ENCODE data around the gene MTERF1. TPM values are rescaled to one million over a fixed set of nuclear protein-coding genes. Genes with fewer than 3 reads are reported as not detected.

Gene MTERF1
- total RNA-seq, 1 donor from 2014 or later: 17.0 TPM

DNA sequence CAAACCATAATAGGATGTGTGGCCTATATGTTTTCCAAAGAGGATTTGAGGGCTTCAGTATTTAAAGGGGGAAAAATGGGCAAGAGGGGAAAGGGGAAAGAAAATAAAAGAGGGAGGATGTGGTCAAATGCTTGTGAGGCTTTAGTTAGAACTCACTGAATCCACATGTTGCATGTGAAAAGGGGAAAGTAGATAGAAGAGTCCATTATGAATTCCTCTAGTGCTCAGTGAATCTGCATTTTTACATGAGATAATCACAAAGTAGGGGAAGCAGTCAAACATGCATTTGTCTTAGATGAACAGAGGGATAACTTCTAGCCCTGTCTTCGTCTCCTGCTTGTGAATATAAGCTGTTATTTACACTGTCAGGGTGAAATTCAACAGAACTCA, 35.5 kb upstream of the MTERF1 start:
- Mint-ChIP-seq H3K4me3 (ENCODE audit: unreplicated experiment) (no peak overlapping the region), H3K27me3 (ENCODE audit: unreplicated experiment) (no peaks in the 10 kb centered on the region), H3K36me3 (ENCODE audit: unreplicated experiment) (no peaks in the 10 kb centered on the region), H3K4me1 (ENCODE audit: low read depth, unreplicated experiment) (no peaks in the 10 kb centered on the region), H3K9me3 (ENCODE audit: unreplicated experiment) (peaks cover 1% of the 10 kb centered on the region), H3K27ac (ENCODE audit: unreplicated experiment) (no peak overlapping the region)
- TF ChIP-seq, protein P1, sequence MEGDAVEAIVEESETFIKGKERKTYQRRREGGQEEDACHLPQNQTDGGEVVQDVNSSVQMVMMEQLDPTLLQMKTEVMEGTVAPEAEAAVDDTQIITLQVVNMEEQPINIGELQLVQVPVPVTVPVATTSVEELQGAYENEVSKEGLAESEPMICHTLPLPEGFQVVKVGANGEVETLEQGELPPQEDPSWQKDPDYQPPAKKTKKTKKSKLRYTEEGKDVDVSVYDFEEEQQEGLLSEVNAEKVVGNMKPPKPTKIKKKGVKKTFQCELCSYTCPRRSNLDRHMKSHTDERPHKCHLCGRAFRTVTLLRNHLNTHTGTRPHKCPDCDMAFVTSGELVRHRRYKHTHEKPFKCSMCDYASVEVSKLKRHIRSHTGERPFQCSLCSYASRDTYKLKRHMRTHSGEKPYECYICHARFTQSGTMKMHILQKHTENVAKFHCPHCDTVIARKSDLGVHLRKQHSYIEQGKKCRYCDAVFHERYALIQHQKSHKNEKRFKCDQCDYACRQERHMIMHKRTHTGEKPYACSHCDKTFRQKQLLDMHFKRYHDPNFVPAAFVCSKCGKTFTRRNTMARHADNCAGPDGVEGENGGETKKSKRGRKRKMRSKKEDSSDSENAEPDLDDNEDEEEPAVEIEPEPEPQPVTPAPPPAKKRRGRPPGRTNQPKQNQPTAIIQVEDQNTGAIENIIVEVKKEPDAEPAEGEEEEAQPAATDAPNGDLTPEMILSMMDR (IDR thresholded peaks at IDR 0.05; ENCODE audit: partially characterized antibody, unreplicated experiment): no peak
- DNase-seq: no peak

- Mint-ChIP-seq H3K4me3 (ENCODE audit: unreplicated experiment) (no peak overlapping the region), H3K36me3 (ENCODE audit: unreplicated experiment) (no peaks in the 10 kb centered on the region), H3K9me3 (ENCODE audit: unreplicated experiment) (peaks cover 1% of the 10 kb centered on the region), H3K4me1 (ENCODE audit: low read depth, unreplicated experiment) (no peaks in the 10 kb centered on the region), H3K27ac (ENCODE audit: unreplicated experiment) (no peak overlapping the region), H3K27me3 (ENCODE audit: unreplicated experiment) (no peaks in the 10 kb centered on the region)
- TF ChIP-seq, protein P1 (IDR thresholded peaks at IDR 0.05; ENCODE audit: partially characterized antibody, unreplicated experiment): no peak
- DNase-seq: no peak
Measured at GRCh38 chr7:91915401-91916050, 35.0 kb upstream of the MTERF1 start.

DNA sequence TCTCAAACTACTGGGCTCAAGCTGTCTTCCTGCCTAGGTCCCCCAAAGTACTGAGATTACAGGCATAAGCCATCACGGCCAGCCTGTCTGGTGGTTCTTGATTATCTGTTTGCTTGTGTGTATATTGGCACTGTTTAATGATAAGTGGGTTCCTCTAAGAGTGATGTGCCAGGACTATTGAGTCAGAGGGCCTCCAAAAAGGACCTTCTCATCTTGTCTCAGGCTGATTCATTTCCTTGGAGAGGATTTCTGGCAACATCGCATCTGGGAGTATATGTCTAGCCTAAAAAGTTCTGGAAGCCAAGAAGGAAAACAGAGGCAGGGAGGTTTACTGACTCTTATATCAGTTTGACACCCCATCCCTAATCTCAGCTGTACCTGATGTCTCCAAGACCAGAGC, 33.1 kb upstream of the MTERF1 start:
- TF ChIP-seq, protein P1 (IDR thresholded peaks at IDR 0.05; ENCODE audit: partially characterized antibody, unreplicated experiment): no peak
- Mint-ChIP-seq H3K4me3 (ENCODE audit: unreplicated experiment) (no peak overlapping the region), H3K36me3 (ENCODE audit: unreplicated experiment) (no peaks in the 10 kb centered on the region), H3K27me3 (ENCODE audit: unreplicated experiment) (no peaks in the 10 kb centered on the region), H3K9me3 (ENCODE audit: unreplicated experiment) (no peaks in the 10 kb centered on the region), H3K27ac (ENCODE audit: unreplicated experiment) (no peak overlapping the region), H3K4me1 (ENCODE audit: low read depth, unreplicated experiment) (no peaks in the 10 kb centered on the region)
- DNase-seq: no peak

DNA sequence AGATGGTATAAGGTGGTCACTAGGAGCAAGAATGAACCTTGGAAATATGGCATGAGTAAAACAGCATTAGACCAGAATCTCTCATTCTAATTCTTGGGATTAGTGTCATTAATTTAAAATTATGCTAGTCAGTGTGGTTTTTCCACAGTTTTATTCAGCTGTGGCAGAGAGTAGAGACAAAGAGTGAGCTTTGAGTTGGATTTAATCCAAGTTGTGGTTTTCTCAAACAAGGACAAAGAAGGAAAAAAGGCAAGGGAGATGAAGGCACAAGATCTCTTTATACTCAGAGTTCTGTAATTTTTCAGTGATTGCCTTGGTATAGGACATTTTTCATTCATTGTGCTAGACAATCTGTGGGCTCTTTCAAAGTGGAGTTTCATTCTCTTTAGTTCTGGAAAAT, 32.0 kb upstream of the MTERF1 start:
- no peak for DNase-seq
- Mint-ChIP-seq H3K27me3 (ENCODE audit: unreplicated experiment) (peaks cover 1% of the 10 kb centered on the region), H3K9me3 (ENCODE audit: unreplicated experiment) (no peaks in the 10 kb centered on the region), H3K4me3 (ENCODE audit: unreplicated experiment) (no peak overlapping the region), H3K27ac (ENCODE audit: unreplicated experiment) (no peak overlapping the region), H3K4me1 (ENCODE audit: low read depth, unreplicated experiment) (no peaks in the 10 kb centered on the region), H3K36me3 (ENCODE audit: unreplicated experiment) (peaks cover 4% of the 10 kb centered on the region)
- TF ChIP-seq, protein P1 (IDR thresholded peaks at IDR 0.05; ENCODE audit: partially characterized antibody, unreplicated experiment): no peak

DNA sequence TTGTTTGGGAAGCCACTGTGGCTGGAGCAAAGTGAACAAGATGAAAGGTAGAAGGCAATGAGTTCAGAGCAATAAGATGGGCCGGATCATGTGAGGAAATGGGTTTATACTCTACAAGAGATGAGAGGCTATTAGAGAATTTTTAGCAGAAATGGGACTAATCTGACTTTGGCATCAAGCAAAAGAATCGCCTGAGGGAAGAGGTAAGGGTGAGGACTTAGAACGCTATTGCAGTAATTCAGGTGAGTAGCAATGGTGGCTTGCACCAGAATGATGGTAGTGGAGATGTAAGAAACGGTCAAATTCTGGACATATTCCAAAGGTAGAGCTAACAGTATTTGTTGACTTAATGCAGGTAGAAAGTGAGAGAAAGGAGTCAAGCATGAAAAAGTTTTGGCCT, 30.6 kb upstream of the MTERF1 start:
- TF ChIP-seq, protein P1 (IDR thresholded peaks at IDR 0.05; ENCODE audit: partially characterized antibody, unreplicated experiment): no peak
- Mint-ChIP-seq H3K27me3 (ENCODE audit: unreplicated experiment) (peaks cover 1% of the 10 kb centered on the region), H3K4me1 (ENCODE audit: low read depth, unreplicated experiment) (no peaks in the 10 kb centered on the region), H3K36me3 (ENCODE audit: unreplicated experiment) (peaks cover 4% of the 10 kb centered on the region), H3K4me3 (ENCODE audit: unreplicated experiment) (no peak overlapping the region), H3K9me3 (ENCODE audit: unreplicated experiment) (no peaks in the 10 kb centered on the region), H3K27ac (ENCODE audit: unreplicated experiment) (no peak overlapping the region)
- no peak for DNase-seq

Data from glutamatergic neuron (in vitro differentiated cells).